Kidney epithelial cell (primary cell): ENCODE data around the gene PEX19. TPM values are rescaled to one million over a fixed set of nuclear protein-coding genes. Genes with fewer than 3 reads are reported as not detected.

Experiments
- DNase-seq: peaks from one replicate; pipeline ENCODE4 v3.0.0-alpha.2; 2010; ENCODE audit warnings: low read depth
- H3K27me3 ChIP-seq: 2 replicates; pipeline ENCODE4 v1.6.0; 2011; ENCODE audit warnings: low read length; ENCODE audit not compliant: control insufficient read depth, insufficient read depth
- H3K36me3 ChIP-seq: 2 replicates; pipeline ENCODE4 v1.5.1; 2011; ENCODE audit warnings: low read length; ENCODE audit not compliant: control insufficient read depth, insufficient read depth
- H3K4me3 ChIP-seq: 2 replicates; pipeline ENCODE4 v1.5.1; 2011; ENCODE audit warnings: low read depth, mild to moderate bottlenecking, control low read depth, low read length
- CTCF ChIP-seq: IDR thresholded peaks from 2 replicates; pipeline ENCODE4 v1.5.1; 2011; ENCODE audit warnings: mild to moderate bottlenecking, moderate library complexity, low read length, control low read depth, inconsistent platforms; ENCODE audit not compliant: insufficient read depth, poor library complexity, severe bottlenecking
- total RNA-seq: library from RNA; depleted of rRNA; stranded (reverse); fragments of >200 nt; gene quantifications from 2 replicates; pipeline ENCODE4 v1.2.3, GENCODE V29; 2015

PEX19 gene
- total RNA-seq, 1 donor from 2014 or later: 45.8 TPM

- H3K36me3 ChIP-seq: no peaks in the 10 kb centered on the region
- H3K27me3 ChIP-seq: peaks cover 2% of the 10 kb centered on the region
- no peak for DNase-seq
- no peak for TF ChIP-seq CTCF
- no peak overlapping the region for H3K4me3 ChIP-seq
These were observed 17.5 kb downstream of the PEX19 start for GRCh38 chr1:160267284-160267991.

GRCh38 chr1:160264795-160265307, 20.1 kb downstream of the PEX19 start:
- no peak for TF ChIP-seq CTCF
- no peaks in the 10 kb centered on the region for H3K27me3 ChIP-seq
- H3K4me3 ChIP-seq: no peak overlapping the region
- H3K36me3 ChIP-seq: no peaks in the 10 kb centered on the region
- no peak for DNase-seq

- Histone ChIP-seq H3K27me3 (no peaks in the 10 kb centered on the region), H3K4me3 (peak within 1 kb of the TSS; percentile 100), H3K36me3 (no peaks in the 10 kb centered on the region)
- no peak for TF ChIP-seq CTCF
- peak; percentile 90 for DNase-seq
These were observed 22.8 kb downstream of the PEX19 start, which contains the start of gene DCAF8 for GRCh38 chr1:160261893-160262794. TSS of gene DCAF8 (minus strand) at chr1:160262549. CDS start at chr1:160244008, 18,541 bp downstream.

- peak; percentile 65 for DNase-seq
- Histone ChIP-seq H3K27me3 (no peaks in the 10 kb centered on the region), H3K4me3 (peak overlapping the region; percentile 100), H3K36me3 (no peaks in the 10 kb centered on the region)
- no peak for TF ChIP-seq CTCF
These were observed 23.4 kb downstream of the PEX19 start for GRCh38 chr1:160261556-160261892.

GRCh38 chr1:160260406-160261382, 24.2 kb downstream of the PEX19 start:
- peak; percentile 90 for DNase-seq
- TF ChIP-seq CTCF: no peak
- peak overlapping the region; percentile 14 for H3K4me3 ChIP-seq

More at GRCh38 chr1:160260406-160261382, 24.2 kb downstream of the PEX19 start:
- H3K36me3 ChIP-seq: no peaks in the 10 kb centered on the region
- H3K27me3 ChIP-seq: no peaks in the 10 kb centered on the region
